SK-N-SH (cell line): Measurements from ENCODE around the gene WDHD1.

Experiments used
- ELF1 ChIP-seq: IDR thresholded peaks from 2 replicates; pipeline ENCODE4 v1.4.0; 2012
- EZH2phosphoT487 ChIP-seq: fragments of 200-600 bp; sonication (generic); IDR thresholded peaks from 2 replicates; pipeline ENCODE4 v1.6.1; 2017; ENCODE audit warnings: low read depth, mixed run types, mild to moderate bottlenecking, antibody characterized with exemption, moderate library complexity, borderline replicate concordance
- GABPA ChIP-seq: IDR thresholded peaks from 2 replicates; pipeline ENCODE4 v1.4.0; 2012; ENCODE audit warnings: low read depth, mild to moderate bottlenecking
- POLR2AphosphoS5 ChIP-seq: IDR thresholded peaks from 2 replicates; pipeline ENCODE4 v1.6.1; 2012; ENCODE audit warnings: low read depth, low read length
- RFX5 ChIP-seq: IDR thresholded peaks from 2 replicates; pipeline ENCODE4 v1.6.1; 2012; ENCODE audit warnings: mild to moderate bottlenecking, improper control_type of control experiment, low read length
- TAF1 ChIP-seq: IDR thresholded peaks from 2 replicates; pipeline ENCODE4 v1.6.1; 2012; ENCODE audit warnings: low read depth, mild to moderate bottlenecking, low read length, moderate library complexity, borderline replicate concordance
- YY1 ChIP-seq: IDR thresholded peaks from 2 replicates; pipeline ENCODE4 v1.4.0; 2012; ENCODE audit warnings: low read depth, mild to moderate bottlenecking
- TF ChIP-seq, protein P1 (sequence below): fragments of 200-600 bp; sonication (generic); IDR thresholded peaks from 2 replicates; pipeline ENCODE4 v1.6.1; 2017; ENCODE audit warnings: antibody characterized with exemption, mild to moderate bottlenecking, moderate library complexity

DNA sequence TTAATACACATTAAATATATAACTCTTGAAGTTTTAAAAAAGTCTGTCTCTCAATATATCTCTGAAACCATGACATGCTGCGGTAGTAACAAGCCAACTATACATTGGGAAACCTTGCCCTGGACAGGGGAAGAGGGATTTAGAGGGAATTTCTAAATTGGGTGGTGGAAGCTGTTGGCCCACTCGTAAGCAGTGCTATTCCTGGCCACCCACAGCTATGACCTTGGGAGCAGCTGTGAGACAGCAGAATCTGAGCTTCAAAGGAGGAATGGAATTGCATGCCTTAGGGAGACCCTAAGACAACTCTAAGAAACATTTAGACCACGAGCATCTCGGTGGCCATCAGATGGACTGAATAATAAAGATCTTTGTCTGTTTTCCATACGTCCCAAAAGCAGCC lies 108.5 kb downstream of the WDHD1 start:
- no peak for TF ChIP-seq POLR2AphosphoS5
- TF ChIP-seq, protein P1, sequence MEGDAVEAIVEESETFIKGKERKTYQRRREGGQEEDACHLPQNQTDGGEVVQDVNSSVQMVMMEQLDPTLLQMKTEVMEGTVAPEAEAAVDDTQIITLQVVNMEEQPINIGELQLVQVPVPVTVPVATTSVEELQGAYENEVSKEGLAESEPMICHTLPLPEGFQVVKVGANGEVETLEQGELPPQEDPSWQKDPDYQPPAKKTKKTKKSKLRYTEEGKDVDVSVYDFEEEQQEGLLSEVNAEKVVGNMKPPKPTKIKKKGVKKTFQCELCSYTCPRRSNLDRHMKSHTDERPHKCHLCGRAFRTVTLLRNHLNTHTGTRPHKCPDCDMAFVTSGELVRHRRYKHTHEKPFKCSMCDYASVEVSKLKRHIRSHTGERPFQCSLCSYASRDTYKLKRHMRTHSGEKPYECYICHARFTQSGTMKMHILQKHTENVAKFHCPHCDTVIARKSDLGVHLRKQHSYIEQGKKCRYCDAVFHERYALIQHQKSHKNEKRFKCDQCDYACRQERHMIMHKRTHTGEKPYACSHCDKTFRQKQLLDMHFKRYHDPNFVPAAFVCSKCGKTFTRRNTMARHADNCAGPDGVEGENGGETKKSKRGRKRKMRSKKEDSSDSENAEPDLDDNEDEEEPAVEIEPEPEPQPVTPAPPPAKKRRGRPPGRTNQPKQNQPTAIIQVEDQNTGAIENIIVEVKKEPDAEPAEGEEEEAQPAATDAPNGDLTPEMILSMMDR, result no peak
- no peak for TF ChIP-seq TAF1
- TF ChIP-seq RFX5, result no peak
- TF ChIP-seq GABPA, result no peak
- TF ChIP-seq EZH2phosphoT487, result no peak
- no peak for TF ChIP-seq ELF1
- no peak for TF ChIP-seq YY1
